ENCODE data around the gene MAP1LC3B2.

Gene MAP1LC3B2

DNA sequence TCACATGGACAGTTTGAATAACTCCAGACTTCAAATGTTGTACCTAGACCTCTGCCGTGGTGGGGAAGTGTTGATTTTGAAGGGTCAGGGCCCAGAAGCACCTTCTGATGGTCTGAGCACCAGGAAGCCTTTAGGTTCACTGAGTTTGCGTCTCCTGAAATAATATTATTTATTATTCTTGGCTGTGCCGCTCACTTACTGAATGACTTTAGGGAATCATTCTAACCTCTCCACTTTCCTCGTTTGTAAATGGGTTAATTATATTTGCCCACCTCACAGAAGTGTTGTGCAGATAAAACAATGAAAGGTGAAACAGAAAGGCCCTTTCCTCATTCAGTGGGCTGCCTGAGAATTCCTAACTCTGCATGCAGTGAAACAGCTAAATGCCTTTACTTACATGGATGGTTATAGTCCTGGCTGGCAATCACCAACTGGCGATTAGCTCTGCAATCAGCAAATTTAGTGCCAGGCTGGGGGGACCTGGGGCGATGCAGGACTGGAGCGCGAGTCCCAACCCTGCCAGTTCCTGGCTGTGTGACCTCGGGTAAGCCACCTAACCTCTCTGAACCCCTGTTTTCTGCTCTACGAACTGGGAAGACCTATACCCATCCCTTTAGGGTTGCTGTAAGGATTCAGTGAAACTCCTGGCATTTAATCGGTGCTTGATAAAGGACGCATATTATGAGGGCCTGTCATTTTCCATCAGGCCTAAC, 57.5 kb downstream of the MAP1LC3B2 start:
- FAIRE-seq, result no peak

DNA sequence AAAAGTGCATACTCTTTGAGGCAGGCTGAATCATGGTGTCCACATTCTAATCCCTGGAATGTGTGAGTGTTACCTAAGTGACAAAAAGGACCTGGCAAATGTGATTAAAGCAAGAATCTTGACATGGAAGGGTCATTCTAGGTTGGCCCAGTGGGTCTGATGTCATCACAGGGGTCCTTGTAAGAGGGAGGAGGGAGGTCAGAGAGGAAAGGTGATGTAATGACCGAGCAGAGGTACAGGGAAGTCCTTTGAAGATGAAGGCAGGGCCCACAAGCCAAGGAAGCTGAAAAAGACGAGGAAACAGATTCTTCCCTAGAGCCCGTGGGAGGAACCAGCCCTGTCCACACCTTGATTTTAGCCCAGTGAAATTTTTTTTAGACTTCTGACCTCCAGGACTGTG, 60.1 kb downstream of the MAP1LC3B2 start:
- no peak for FAIRE-seq

DNA sequence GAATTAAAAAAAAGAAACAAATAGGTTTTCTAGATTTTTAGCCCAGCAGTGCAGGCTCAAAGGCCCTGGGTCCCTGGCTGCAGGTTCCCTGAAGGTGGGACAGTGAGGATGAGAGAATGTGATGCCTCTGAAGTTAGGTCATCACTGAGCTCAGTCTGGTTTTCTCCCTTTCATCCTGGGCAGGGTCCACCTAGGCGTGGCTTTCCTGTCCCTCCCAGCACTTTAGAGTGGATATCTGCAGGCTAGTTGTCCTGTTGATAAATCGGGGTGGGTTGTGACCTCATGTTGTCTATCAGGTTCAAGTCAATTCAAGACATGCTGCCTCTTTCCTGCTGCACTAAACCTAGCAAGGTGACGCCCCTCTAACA, 60.9 kb downstream of the MAP1LC3B2 start:
- FAIRE-seq, result no peak

DNA sequence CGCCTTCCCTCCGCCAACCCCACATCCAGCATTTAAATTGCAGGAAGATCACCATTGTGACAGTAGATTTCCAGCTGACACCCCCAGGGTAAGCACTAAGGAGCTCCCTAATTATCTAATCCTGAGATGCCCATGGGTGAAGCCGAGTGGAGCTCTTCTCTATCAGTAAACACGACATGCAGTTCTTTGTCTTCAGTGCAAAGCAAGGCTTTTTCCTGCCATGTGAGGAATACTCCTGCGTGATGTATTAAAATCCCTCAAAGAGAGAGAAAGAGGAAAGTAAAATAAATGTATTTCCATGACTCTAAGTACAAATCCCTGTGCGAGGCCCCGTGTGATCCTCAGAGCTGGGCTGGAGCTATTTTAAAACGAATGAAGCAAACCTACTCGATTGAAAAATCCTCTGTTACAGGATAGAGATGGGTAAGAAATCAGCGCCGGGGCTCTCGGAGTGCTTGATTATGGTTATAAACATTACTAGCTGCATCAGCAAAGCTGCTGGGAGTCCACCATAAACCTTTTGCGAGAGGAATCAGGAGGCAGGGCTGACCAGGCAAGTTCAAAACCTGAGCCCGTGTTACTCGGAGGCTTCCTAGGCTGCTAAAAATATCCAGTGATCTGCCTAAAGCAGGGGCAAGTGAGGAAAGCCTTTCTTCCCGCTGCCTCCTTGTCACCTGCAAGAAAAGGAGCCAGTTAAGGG, 61.5 kb downstream of the MAP1LC3B2 start:
- FAIRE-seq, result no peak

DNA sequence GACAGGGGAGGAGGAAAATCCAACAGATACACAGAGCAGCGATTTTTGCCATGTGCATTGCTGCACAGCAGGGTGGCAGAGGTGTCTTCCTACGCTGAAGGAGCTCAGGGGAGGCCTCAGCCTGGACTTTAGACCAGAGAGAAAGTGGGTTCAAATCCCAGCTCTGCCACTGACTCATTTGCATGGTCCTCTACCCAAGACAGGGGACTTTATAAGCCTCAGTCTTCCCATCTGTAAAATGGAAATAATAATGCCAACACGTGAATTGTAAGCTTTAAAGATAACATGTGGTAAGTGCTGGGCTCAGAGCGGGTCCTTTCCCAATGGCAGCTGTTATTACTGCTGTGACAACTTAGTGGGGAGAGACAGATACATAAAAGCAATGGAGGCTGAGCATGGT, 62.0 kb downstream of the MAP1LC3B2 start:
- FAIRE-seq, result no peak

DNA sequence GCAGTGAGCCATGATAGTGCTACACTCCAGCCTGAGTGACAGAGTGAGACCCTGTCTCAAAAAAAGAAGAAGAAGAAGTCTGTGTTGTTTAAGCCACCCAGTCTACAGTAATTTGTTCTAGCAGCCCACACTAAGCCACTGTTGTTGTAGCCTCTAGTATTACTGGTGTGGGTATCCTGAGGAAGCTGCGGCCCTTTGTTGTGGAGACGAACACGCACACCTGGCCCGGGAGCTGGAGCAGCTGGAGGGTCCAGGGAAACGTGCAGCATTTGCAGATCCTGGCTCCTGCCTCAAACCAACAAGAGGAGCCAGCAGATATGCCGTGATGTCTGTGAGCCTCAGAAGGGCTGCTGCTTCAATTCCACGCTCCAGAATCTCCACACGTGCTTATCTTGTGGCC, 65.3 kb downstream of the MAP1LC3B2 start:
- no peak for FAIRE-seq

DNA sequence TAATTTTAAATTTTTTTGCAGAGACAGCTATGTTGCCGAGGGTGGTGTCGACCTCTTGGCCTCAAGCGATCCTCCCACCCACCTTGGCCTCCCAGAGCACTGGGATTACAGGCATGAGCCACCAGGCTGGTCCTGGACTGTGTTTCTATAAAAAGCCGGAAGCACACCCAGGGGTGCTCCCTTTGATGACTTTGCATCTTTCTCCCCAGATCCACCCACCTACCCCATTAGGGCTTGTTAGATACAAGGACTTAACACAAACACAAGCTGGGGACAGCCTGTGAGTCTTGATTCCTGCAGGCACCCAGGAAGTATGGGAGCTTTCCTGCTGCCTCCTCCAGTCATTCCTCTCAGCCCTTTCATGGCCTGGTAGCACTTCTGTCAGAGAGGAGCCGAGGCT, 67.0 kb downstream of the MAP1LC3B2 start:
- no peak for FAIRE-seq
